ENCODE measurements around the gene HEATR5A. TPM values are rescaled to one million over a fixed set of nuclear protein-coding genes. Genes with fewer than 3 reads are reported as not detected.

The HEATR5A gene
- total and polyA plus RNA-seq, 2 experiments from 2014 or later = 25.8 to 32.5 TPM

GRCh38 chr14:31405106-31405505, 15.2 kb downstream of the HEATR5A start:
- peaks cover 3% of the 10 kb centered on the region; the same call in 1 of the 2 replicates for H3K36me3 ChIP-seq (ENCODE audit: insufficient read depth)
- H3K4me1 ChIP-seq (ENCODE audit: insufficient read depth) = no peaks in the 10 kb centered on the region
- ATAC-seq (no peak), DNase-seq (ENCODE audit: low spot score) (no peak)
- H3K79me2 ChIP-seq (replicated peaks; ENCODE audit: insufficient read depth) = peaks cover 32% of the 10 kb centered on the region
- no peaks in the 10 kb centered on the region for H3K9me2 ChIP-seq (ENCODE audit: insufficient read depth)
- H3K27ac ChIP-seq (ENCODE audit: low read depth) = no peak overlapping the region
- peaks cover 7% of the 10 kb centered on the region; the same call in 2 of the 3 replicates for H3K36me3 Mint-ChIP-seq (ENCODE audit: low read depth)
- H3F3A ChIP-seq (replicated peaks; ENCODE audit: low read depth) = no peaks in the 10 kb centered on the region
- no peaks in the 10 kb centered on the region for H3K27me3 ChIP-seq (ENCODE audit: insufficient read depth)
- H4K20me1 ChIP-seq (replicated peaks; ENCODE audit: insufficient read depth) = 0 out of 2 replicates have a peak, but pooled peaks cover 3% of the 10 kb centered on the region
- TF ChIP-seq CTCF (conservative IDR thresholded peaks at IDR 0.05; ENCODE audit: low read depth in 2 of 2) (no peak), ETS1 (IDR thresholded peaks at IDR 0.05) (no peak), EZH2 (IDR thresholded peaks at IDR 0.05; ENCODE audit: low read depth, unreplicated experiment) (no peak), STAT1 (IDR thresholded peaks at IDR 0.05; ENCODE audit: unreplicated experiment) (no peak)
- H3K4me3 Mint-ChIP-seq = no peak overlapping the region
- H3K27ac Mint-ChIP-seq = peak overlapping the region; percentile 36; the same call in 1 of the 2 replicates
- no peaks in the 10 kb centered on the region for H3K9me3 Mint-ChIP-seq
- no peak overlapping the region for H3K4me2 ChIP-seq
- peaks cover 4% of the 10 kb centered on the region; the same call in 2 of the 3 replicates for H3K4me1 Mint-ChIP-seq
- no peak overlapping the region for H3K4me3 ChIP-seq
- no peak overlapping the region for H2AFZ ChIP-seq
- no peaks in the 10 kb centered on the region for H3K27me3 Mint-ChIP-seq (ENCODE audit: insufficient read depth, low read depth, poor library complexity)

GRCh38 chr14:31403707-31404106, 16.6 kb downstream of the HEATR5A start:
- no peak for TF ChIP-seq NANOG (IDR thresholded peaks at IDR 0.05; ENCODE audit: borderline replicate concordance)
- peaks cover 10% of the 10 kb centered on the region; the same call in 1 of the 2 replicates for H3K36me3 ChIP-seq (ENCODE audit: insufficient read depth)
- H3K27me3 ChIP-seq (ENCODE audit: insufficient read depth) = no peaks in the 10 kb centered on the region
- no peaks in the 10 kb centered on the region for H3K9me2 ChIP-seq (ENCODE audit: insufficient read depth)
- no peak for DNase-seq (ENCODE audit: low spot score)
- H3K4me3 ChIP-seq = no peak overlapping the region
- H3K4me1 Mint-ChIP-seq = peaks cover 4% of the 10 kb centered on the region; the same call in 2 of the 3 replicates
- no peaks in the 10 kb centered on the region for H3F3A ChIP-seq (replicated peaks; ENCODE audit: low read depth)
- H3K4me1 ChIP-seq (ENCODE audit: insufficient read depth) = no peaks in the 10 kb centered on the region
- ATAC-seq = no peak
- H3K79me2 ChIP-seq (replicated peaks; ENCODE audit: insufficient read depth) = peaks cover 30% of the 10 kb centered on the region
- H3K27ac ChIP-seq (ENCODE audit: low read depth) = no peak overlapping the region
- H3K4me3 Mint-ChIP-seq = no peak overlapping the region
- H3K27me3 Mint-ChIP-seq (ENCODE audit: insufficient read depth, low read depth, poor library complexity) = no peaks in the 10 kb centered on the region
- no peak overlapping the region for H3K27ac Mint-ChIP-seq
- no peak overlapping the region for H3K4me2 ChIP-seq
- H3K9me3 Mint-ChIP-seq = no peaks in the 10 kb centered on the region
- peaks cover 9% of the 10 kb centered on the region; the same call in 2 of the 3 replicates for H3K36me3 Mint-ChIP-seq (ENCODE audit: low read depth)
- no peak overlapping the region for H2AFZ ChIP-seq
- 0 out of 2 replicates have a peak, but pooled peaks cover 3% of the 10 kb centered on the region for H4K20me1 ChIP-seq (replicated peaks; ENCODE audit: insufficient read depth)

GRCh38 chr14:31402764-31403439, 17.4 kb downstream of the HEATR5A start:
- H3K4me1 ChIP-seq (ENCODE audit: insufficient read depth) = no peaks in the 10 kb centered on the region
- no peak overlapping the region for H2AFZ ChIP-seq
- H3K4me3 Mint-ChIP-seq = no peak overlapping the region
- no peak overlapping the region for H3K4me3 ChIP-seq
- 0 out of 2 replicates have a peak, but pooled peaks cover 3% of the 10 kb centered on the region for H4K20me1 ChIP-seq (replicated peaks; ENCODE audit: insufficient read depth)
- peaks cover 23% of the 10 kb centered on the region for H3K79me2 ChIP-seq (replicated peaks; ENCODE audit: insufficient read depth)
- peaks cover 10% of the 10 kb centered on the region for H3K36me3 ChIP-seq (ENCODE audit: insufficient read depth)
- no peak overlapping the region for H3K4me2 ChIP-seq
- no peak overlapping the region for H3K27ac ChIP-seq (ENCODE audit: low read depth)
- H3K9me2 ChIP-seq (ENCODE audit: insufficient read depth) = no peaks in the 10 kb centered on the region
- H3K27me3 ChIP-seq (ENCODE audit: insufficient read depth) = no peaks in the 10 kb centered on the region
- peak; percentile 11 for DNase-seq (ENCODE audit: low spot score)
- H3K4me1 Mint-ChIP-seq = peaks cover 4% of the 10 kb centered on the region; the same call in 2 of the 3 replicates
- H3F3A ChIP-seq (replicated peaks; ENCODE audit: low read depth) = no peaks in the 10 kb centered on the region
- H3K36me3 Mint-ChIP-seq (ENCODE audit: low read depth) = peaks cover 12% of the 10 kb centered on the region; the same call in 2 of the 3 replicates
- no peak overlapping the region for H3K27ac Mint-ChIP-seq
- H3K9me3 Mint-ChIP-seq = no peaks in the 10 kb centered on the region
- no peak for ATAC-seq
- H3K27me3 Mint-ChIP-seq (ENCODE audit: insufficient read depth, low read depth, poor library complexity) = no peaks in the 10 kb centered on the region
- TF ChIP-seq EZH2phosphoT487 (IDR thresholded peaks at IDR 0.05; ENCODE audit: unreplicated experiment) = no peak
- TF ChIP-seq POLR2AphosphoS5 (IDR thresholded peaks at IDR 0.05; ENCODE audit: low read depth) = no peak
- no peak for TF ChIP-seq NANOG (IDR thresholded peaks at IDR 0.05; ENCODE audit: borderline replicate concordance)
- TF ChIP-seq ZNF114 (CRISPR knock-in tag; IDR thresholded peaks at IDR 0.05) = no peak

Measured in GM23338 (cell line).